OCI-LY1 (cell line): ENCODE measurements around the gene MYH7.

Experiments used
- H2AFZ ChIP-seq: fragments of 200-600 bp; sonication (generic), shearing (Covaris generic); 2 replicates; pipeline ENCODE4 v1.6.0; 2014; ENCODE audit warnings: antibody characterized with exemption, mild to moderate bottlenecking, low read length
- H3F3A ChIP-seq: fragments of 200-600 bp; sonication (generic), shearing (Covaris generic); 2 replicates; pipeline ENCODE4 v1.6.0; 2014; ENCODE audit warnings: mild to moderate bottlenecking, antibody characterized with exemption, low read length, moderate library complexity; ENCODE audit not compliant: insufficient read depth
- H3K27ac ChIP-seq: fragments of 200-600 bp; sonication (generic); 2 replicates; pipeline ENCODE4 v1.5.1; 2014; ENCODE audit warnings: low read length, mixed run types, mild to moderate bottlenecking, low read depth; ENCODE audit not compliant: poor library complexity, severe bottlenecking
- H3K27me3 ChIP-seq: fragments of 200-600 bp; sonication (generic); 2 replicates; pipeline ENCODE4 v1.6.0; 2014; ENCODE audit warnings: antibody characterized with exemption, mild to moderate bottlenecking, low read length, moderate library complexity; ENCODE audit not compliant: insufficient read depth
- H3K36me3 ChIP-seq: fragments of 200-600 bp; sonication (generic); 2 replicates; pipeline ENCODE4 v1.6.1; 2014; ENCODE audit warnings: mild to moderate bottlenecking, antibody characterized with exemption, low read length, moderate library complexity, mixed read lengths; ENCODE audit not compliant: insufficient read depth
- H3K4me1 ChIP-seq: fragments of 200-600 bp; sonication (generic); 2 replicates; pipeline ENCODE4 v1.5.1; 2014; ENCODE audit warnings: mild to moderate bottlenecking, low read length, moderate library complexity; ENCODE audit not compliant: insufficient read depth, severe bottlenecking
- H3K4me2 ChIP-seq: fragments of 200-600 bp; sonication (generic), shearing (Covaris generic); 2 replicates; pipeline ENCODE4 v1.6.1; 2014; ENCODE audit warnings: low read length
- H3K4me3 ChIP-seq: fragments of 200-600 bp; sonication (generic); 2 replicates; pipeline ENCODE4 v1.5.1; 2014; ENCODE audit warnings: low read length, low read depth, mild to moderate bottlenecking, mixed read lengths; ENCODE audit not compliant: poor library complexity, severe bottlenecking
- H3K79me2 ChIP-seq: fragments of 200-600 bp; shearing (Covaris generic); 2 replicates; pipeline ENCODE4 v1.6.1; 2016; ENCODE audit warnings: mixed run types, low read length, mixed read lengths; ENCODE audit not compliant: insufficient read depth
- H3K9ac ChIP-seq: fragments of 200-600 bp; sonication (generic), shearing (Covaris generic); 2 replicates; pipeline ENCODE4 v1.6.1; 2014; ENCODE audit warnings: mild to moderate bottlenecking, low read length, mixed read lengths
- H3K9me2 ChIP-seq: fragments of 200-600 bp; sonication (generic), shearing (Covaris generic); 2 replicates; pipeline ENCODE4 v1.6.1; 2014; ENCODE audit warnings: low read depth, mild to moderate bottlenecking, low read length, mixed read lengths
- H3K9me3 ChIP-seq: fragments of 200-600 bp; shearing (Covaris generic); 2 replicates; pipeline ENCODE4 v1.6.1; 2014; ENCODE audit warnings: low read length, mixed read lengths
- H4K20me1 ChIP-seq: fragments of 200-600 bp; sonication (generic), shearing (Covaris generic); 2 replicates; pipeline ENCODE4 v1.6.0; 2016; ENCODE audit warnings: mild to moderate bottlenecking, low read length; ENCODE audit not compliant: insufficient read depth
- EZH2 ChIP-seq: fragments of 200-600 bp; sonication (generic), shearing (Covaris generic); IDR thresholded peaks from 2 replicates; pipeline ENCODE4 v1.8.0; 2017; ENCODE audit warnings: borderline replicate concordance, mixed run types, mild to moderate bottlenecking, antibody characterized with exemption, low read length, moderate library complexity, mixed read lengths
- TF ChIP-seq, protein P1 (sequence below): fragments of 200-600 bp; sonication (generic), shearing (Covaris generic); IDR thresholded peaks from 2 replicates; pipeline ENCODE4 v1.5.1; 2017; ENCODE audit warnings: mild to moderate bottlenecking, antibody characterized with exemption, low read length, moderate library complexity, mixed read lengths

Gene MYH7

DNA sequence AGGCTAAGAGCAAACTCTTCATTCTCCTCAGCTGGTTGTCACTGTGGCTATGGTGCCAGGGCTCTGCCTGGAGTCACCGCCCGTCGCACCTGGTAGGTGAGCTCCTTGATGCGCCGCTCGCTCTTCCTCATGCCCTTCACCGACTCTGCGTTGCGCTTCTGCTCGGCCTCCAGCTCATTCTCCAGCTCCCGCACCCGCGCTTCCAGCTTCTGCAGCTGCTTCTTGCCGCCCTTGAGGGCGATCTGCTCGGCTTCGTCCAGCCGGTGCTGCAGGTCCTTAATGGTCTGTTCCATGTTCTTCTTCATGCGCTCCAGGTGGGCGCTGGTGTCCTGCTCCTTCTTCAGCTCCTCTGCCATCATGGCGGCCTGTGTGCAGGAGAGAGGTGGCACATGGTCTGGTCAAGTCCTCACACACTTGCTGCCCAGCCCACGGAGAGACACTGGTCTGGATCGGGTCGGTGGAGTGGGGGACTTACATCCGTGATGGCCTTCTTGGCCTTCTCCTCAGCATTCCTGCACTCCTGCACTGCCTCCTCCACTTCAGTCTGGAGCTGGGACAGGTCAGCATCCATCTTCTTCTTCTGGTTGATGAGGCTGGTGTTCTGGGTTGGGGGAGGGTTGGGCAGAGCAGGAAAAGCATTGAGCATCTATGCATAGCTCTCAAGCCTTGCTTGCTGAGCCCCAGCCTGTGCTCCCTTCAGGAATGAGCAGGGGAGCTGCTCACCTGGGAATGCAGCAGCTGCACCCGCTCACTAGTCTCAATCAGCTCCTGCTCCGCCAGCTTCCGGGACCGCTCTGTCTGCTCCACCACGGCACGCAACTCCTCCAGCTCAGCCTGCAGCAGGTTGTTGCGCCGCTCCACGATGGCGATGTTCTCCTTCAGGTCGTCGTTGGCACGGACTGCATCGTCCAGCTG lies 20.3 kb downstream of the MYH7 start:
- Histone ChIP-seq H4K20me1 (no peaks in the 10 kb centered on the region), H3K9me2 (no peaks in the 10 kb centered on the region), H3K9ac (no peak overlapping the region), H3K27me3 (peaks cover 3% of the 10 kb centered on the region; the same call in 1 of the 2 replicates), H3K4me3 (no peak overlapping the region), H3K36me3 (no peaks in the 10 kb centered on the region), H3F3A (no peaks in the 10 kb centered on the region), H3K9me3 (no peaks in the 10 kb centered on the region), H3K4me1 (no peaks in the 10 kb centered on the region), H3K4me2 (no peak overlapping the region), H3K79me2 (no peaks in the 10 kb centered on the region), H2AFZ (no peak overlapping the region), H3K27ac (no peak overlapping the region)
- no peak for TF ChIP-seq EZH2
- TF ChIP-seq, protein P1, sequence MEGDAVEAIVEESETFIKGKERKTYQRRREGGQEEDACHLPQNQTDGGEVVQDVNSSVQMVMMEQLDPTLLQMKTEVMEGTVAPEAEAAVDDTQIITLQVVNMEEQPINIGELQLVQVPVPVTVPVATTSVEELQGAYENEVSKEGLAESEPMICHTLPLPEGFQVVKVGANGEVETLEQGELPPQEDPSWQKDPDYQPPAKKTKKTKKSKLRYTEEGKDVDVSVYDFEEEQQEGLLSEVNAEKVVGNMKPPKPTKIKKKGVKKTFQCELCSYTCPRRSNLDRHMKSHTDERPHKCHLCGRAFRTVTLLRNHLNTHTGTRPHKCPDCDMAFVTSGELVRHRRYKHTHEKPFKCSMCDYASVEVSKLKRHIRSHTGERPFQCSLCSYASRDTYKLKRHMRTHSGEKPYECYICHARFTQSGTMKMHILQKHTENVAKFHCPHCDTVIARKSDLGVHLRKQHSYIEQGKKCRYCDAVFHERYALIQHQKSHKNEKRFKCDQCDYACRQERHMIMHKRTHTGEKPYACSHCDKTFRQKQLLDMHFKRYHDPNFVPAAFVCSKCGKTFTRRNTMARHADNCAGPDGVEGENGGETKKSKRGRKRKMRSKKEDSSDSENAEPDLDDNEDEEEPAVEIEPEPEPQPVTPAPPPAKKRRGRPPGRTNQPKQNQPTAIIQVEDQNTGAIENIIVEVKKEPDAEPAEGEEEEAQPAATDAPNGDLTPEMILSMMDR, result no peak

DNA sequence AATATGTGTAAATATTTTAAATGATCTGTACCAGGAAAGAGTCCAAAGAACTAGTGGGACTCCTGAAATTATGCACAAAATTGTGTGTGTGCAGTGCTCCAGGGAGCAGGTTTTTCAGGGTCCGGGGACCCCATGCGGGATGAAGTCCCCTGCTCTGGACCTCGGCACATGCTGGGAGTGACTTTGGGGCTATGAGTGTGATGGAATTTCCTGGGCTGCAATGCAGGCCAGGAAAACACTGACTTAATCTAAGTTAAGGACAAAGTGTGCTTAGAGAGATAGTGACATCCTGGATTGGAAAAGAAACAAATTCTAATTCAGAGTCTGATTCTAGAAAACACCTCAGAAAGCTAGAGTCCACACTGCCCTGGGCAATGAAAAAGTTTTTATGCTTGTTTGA lies 21.2 kb downstream of the MYH7 start:
- Histone ChIP-seq H3K27me3 (peaks cover 3% of the 10 kb centered on the region; the same call in 1 of the 2 replicates), H3K36me3 (no peaks in the 10 kb centered on the region), H3K4me1 (no peaks in the 10 kb centered on the region), H3F3A (no peaks in the 10 kb centered on the region), H3K9me3 (no peaks in the 10 kb centered on the region), H3K9ac (no peak overlapping the region), H2AFZ (no peak overlapping the region), H3K4me2 (no peak overlapping the region), H3K4me3 (no peak overlapping the region), H3K79me2 (no peaks in the 10 kb centered on the region), H3K9me2 (no peaks in the 10 kb centered on the region), H3K27ac (no peak overlapping the region), H4K20me1 (no peaks in the 10 kb centered on the region)
- no peak for TF ChIP-seq EZH2
- TF ChIP-seq, protein P1, result no peak

DNA sequence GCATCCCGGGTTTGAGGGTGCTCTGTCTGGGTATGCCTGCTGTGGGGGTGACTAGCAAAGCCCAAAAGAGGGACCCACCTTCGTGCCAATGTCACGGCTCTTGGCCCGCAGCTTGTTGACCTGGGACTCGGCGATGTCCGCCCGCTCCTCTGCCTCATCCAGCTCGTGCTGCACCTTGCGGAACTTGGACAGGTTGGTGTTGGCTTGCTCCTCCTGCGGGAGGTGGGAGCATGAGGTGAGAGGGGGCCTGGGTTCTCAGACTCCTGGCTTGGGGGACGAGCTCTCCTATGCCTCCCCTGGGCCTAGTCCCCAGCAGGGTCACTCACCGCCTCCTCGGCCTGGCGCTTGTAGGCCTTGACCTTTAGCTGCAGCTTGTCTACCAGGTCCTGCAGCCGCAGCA lies 21.8 kb downstream of the MYH7 start:
- Histone ChIP-seq H3K27me3 (peaks cover 3% of the 10 kb centered on the region; the same call in 1 of the 2 replicates), H3K9me3 (no peaks in the 10 kb centered on the region), H2AFZ (no peak overlapping the region), H3K4me1 (no peaks in the 10 kb centered on the region), H3K79me2 (no peaks in the 10 kb centered on the region), H4K20me1 (no peaks in the 10 kb centered on the region), H3K9ac (no peak overlapping the region), H3K36me3 (no peaks in the 10 kb centered on the region), H3K9me2 (no peaks in the 10 kb centered on the region), H3F3A (no peaks in the 10 kb centered on the region), H3K4me3 (no peak overlapping the region), H3K27ac (no peak overlapping the region), H3K4me2 (no peak overlapping the region)
- TF ChIP-seq, protein P1, result no peak
- no peak for TF ChIP-seq EZH2
